Activated T-cell treated with anti-CD3 and anti-CD28 coated beads, Interleukin-2, amount 50 U/mL, for 72 hours (primary cell): ENCODE measurements around the gene PIK3R6. TPM values are rescaled to one million over a fixed set of nuclear protein-coding genes. Genes with fewer than 3 reads are reported as not detected.

ENCODE experiments used
- ATAC-seq, 2 donors: fragments of 150-1000 bp; cut with Tn5 transposase; replicated peaks in 1 of 2; 2 replicates each; pipeline ENCODE4 v1.10.0; 2021; ENCODE audit warnings: moderate library complexity in 2 of 2, mild to moderate bottlenecking in 1 of 2
- DNase-seq, 2 donors: peaks; one replicate each; pipeline ENCODE4 v3.0.0; 2021 to 2022; ENCODE audit warnings: mixed read lengths in 1 of 2
- H3K27ac Mint-ChIP-seq: one replicate; pipeline ENCODE4 v1.8.0; 2022; ENCODE audit warnings: mild to moderate bottlenecking, moderate library complexity, mixed read lengths
- H3K27me3 Mint-ChIP-seq: one replicate; pipeline ENCODE4 v1.8.0; 2022; ENCODE audit warnings: low read depth, mixed read lengths
- H3K36me3 Mint-ChIP-seq, 2 donors: one replicate each; pipeline ENCODE4 v1.8.0; 2022; ENCODE audit warnings: mixed read lengths in 2 of 2, mild to moderate bottlenecking in 1 of 2; ENCODE audit not compliant: insufficient read depth in 2 of 2
- H3K4me1 Mint-ChIP-seq: one replicate; pipeline ENCODE4 v1.8.0; 2022; ENCODE audit warnings: low read depth, mixed read lengths
- H3K4me3 Mint-ChIP-seq, 2 donors: one replicate each; pipeline ENCODE4 v1.8.0; 2022; ENCODE audit warnings: mild to moderate bottlenecking in 2 of 2, mixed read lengths in 2 of 2, moderate library complexity in 2 of 2
- H3K9me3 Mint-ChIP-seq, 2 donors: one replicate each; pipeline ENCODE4 v1.8.0; 2022; ENCODE audit warnings: mixed read lengths in 2 of 2
- total RNA-seq, 2 donors: library from RNA; stranded (reverse); gene quantifications; one replicate each; pipeline ENCODE4 v1.2.3, GENCODE V29; 2022

PIK3R6 gene
- total RNA-seq, 2 donors from 2014 or later = 0.99 to 2.6 TPM

DNA sequence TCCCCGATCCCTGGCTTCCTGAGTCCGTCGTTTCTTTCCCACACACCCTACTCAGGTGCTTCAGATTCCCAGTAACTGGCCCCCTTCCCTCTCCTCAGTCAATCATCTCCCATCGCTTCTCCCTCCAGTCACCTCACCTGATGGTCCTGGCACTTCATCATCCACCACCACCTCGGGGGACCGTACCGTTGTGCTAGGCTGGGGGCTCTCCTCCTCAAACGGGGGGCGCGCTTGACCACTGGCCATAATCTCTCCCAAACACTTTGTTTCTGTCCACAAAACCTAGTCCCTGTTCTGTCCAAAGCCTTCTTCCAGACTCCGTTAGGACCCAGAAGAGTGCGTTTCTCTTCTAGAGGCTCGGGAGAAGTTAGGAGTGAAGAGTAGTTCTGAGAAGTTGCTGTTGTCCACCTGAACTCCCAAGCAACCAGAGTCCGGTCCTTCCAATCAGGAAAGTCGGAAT, 109.3 kb downstream of the PIK3R6 start, which contains the start of gene SPDYE4:
Gene SPDYE4 (minus strand): TSS at position 410 of the 460 bp plus-strand sequence. CDS start 164 bp downstream, at position 246.
- Mint-ChIP-seq H3K4me1 (no peaks in the 10 kb centered on the region), H3K4me3 (no peak within 1 kb of the TSS), H3K27me3 (peaks cover 24% of the 10 kb centered on the region), H3K27ac (no peak within 1 kb of the TSS), H3K9me3 (peaks cover 0 to 2% of the 10 kb centered on the region in 2 donors), H3K36me3 (no peaks in the 10 kb centered on the region)
- ATAC-seq (no peak), DNase-seq (no peak)

DNA sequence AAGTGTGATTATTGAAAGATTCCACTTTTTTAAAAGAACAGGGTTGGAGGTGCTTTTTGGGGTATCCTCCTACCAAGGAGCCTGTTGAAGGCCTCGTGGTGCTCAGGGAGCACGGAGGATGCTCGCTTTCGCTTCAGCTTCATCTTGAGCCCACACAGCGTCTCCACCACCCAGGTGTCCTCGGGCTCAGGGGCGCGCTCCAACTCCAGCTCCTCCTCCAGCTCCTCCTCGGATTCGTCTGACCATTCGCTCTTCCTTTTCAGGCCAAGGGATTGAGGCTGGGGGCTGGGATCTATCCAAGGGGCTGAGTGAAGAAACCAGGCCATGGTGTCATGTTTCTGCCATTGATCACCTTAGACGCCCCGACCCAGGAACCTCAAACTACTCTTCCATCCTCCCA, 110.3 kb downstream of the PIK3R6 start:
- no peaks in the 10 kb centered on the region for H3K4me1 Mint-ChIP-seq

DNA sequence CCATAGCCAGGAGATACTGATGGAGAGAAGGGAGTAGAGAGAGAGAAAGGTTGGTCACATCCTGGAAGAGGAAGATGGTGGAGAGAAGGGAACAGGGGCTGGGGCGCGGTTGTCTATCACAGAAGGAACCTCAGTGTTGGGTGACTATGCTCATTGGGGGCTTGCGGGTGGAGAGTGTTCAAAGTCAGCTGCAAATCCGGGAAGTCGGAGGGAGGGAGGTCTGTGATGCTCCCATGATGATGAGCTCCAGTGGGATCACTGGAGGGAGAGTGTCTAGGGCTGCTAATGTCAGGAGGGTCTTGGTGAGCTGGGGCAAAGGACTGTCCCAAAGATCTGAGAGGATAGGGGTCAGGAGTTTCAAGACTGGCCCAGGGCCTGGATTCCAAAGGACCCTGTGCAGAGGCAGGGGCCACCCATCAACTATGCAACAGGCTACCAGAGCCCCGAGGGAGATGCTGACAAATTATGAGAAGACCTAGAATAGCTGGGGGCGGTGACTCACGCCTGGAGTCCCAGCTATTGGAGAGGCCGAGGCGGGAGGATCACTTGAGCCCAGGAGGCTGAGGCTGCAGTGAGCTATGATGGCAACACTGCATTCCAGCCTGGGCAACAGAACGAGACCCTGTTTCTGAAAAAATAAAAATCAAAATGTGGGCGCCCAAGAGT, 111.8 kb downstream of the PIK3R6 start:
- Mint-ChIP-seq H3K36me3 (no peaks in the 10 kb centered on the region), H3K9me3 (no peaks in the 10 kb centered on the region), H3K4me1 (no peaks in the 10 kb centered on the region), H3K27ac (no peak overlapping the region), H3K4me3 (no peak overlapping the region), H3K27me3 (peaks cover 18% of the 10 kb centered on the region)
- no peak for DNase-seq
- ATAC-seq = no peak

More for the DNA sequence above, 110.3 kb downstream of the PIK3R6 start:
- H3K4me3 Mint-ChIP-seq = no peak overlapping the region
- peaks cover 0 to 2% of the 10 kb centered on the region in 2 donors for H3K9me3 Mint-ChIP-seq
- H3K27ac Mint-ChIP-seq = no peak overlapping the region
- peaks cover 24% of the 10 kb centered on the region for H3K27me3 Mint-ChIP-seq
- ATAC-seq (no peak), DNase-seq (no peak)
- H3K36me3 Mint-ChIP-seq = no peaks in the 10 kb centered on the region

DNA sequence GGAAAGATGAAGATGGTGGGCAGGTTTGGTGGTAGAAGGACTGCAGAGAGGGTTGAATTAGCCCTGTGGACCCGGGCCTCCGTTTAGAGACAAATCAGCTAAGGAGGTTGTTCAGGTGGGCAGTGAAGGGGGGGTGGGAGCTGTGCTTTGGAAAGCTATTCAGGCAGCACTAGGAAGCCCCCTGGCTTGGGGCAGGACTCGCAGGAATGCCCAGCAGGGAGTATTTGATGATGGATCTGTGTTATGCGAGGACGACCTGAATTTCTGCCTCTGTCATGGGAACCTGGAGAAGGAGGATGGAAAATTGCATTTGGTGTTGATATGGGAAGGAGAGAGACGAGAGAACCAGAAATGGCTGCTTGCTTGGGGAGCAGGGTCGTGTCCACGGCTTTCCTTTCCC, 112.6 kb downstream of the PIK3R6 start:
- ATAC-seq (no peak), DNase-seq (no peak)
- no peak overlapping the region for H3K27ac Mint-ChIP-seq
- H3K4me1 Mint-ChIP-seq = no peaks in the 10 kb centered on the region
- peaks cover 18% of the 10 kb centered on the region for H3K27me3 Mint-ChIP-seq
- no peak overlapping the region for H3K4me3 Mint-ChIP-seq
- no peaks in the 10 kb centered on the region for H3K36me3 Mint-ChIP-seq
- no peaks in the 10 kb centered on the region for H3K9me3 Mint-ChIP-seq

DNA sequence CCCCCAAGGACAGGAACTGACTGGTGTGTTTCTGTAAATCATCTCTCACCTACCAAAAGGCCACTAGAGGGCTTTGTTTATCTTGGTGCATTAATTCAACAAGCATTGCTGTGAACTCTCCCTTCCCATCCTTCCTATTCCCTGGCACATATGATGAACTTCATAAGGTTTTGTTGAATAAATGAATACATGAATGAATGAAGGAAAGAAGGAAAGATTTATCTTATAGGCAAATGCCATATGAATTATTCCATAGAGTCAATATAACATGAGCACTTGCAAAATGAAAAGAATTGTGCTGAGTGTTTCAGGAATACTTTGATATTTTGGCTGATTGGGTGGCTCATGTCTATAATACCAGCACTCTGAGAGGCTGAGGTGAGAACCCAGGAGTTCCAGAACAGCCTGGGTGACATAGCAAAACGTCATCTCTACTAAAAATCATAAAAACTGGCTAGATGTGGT, 113.5 kb downstream of the PIK3R6 start:
- peaks cover 18% of the 10 kb centered on the region for H3K27me3 Mint-ChIP-seq
- H3K9me3 Mint-ChIP-seq = no peaks in the 10 kb centered on the region
- H3K4me1 Mint-ChIP-seq = no peaks in the 10 kb centered on the region
- no peak overlapping the region for H3K4me3 Mint-ChIP-seq
- DNase-seq = no peak
- no peak overlapping the region for H3K27ac Mint-ChIP-seq
- no peak for ATAC-seq
- no peaks in the 10 kb centered on the region for H3K36me3 Mint-ChIP-seq

DNA sequence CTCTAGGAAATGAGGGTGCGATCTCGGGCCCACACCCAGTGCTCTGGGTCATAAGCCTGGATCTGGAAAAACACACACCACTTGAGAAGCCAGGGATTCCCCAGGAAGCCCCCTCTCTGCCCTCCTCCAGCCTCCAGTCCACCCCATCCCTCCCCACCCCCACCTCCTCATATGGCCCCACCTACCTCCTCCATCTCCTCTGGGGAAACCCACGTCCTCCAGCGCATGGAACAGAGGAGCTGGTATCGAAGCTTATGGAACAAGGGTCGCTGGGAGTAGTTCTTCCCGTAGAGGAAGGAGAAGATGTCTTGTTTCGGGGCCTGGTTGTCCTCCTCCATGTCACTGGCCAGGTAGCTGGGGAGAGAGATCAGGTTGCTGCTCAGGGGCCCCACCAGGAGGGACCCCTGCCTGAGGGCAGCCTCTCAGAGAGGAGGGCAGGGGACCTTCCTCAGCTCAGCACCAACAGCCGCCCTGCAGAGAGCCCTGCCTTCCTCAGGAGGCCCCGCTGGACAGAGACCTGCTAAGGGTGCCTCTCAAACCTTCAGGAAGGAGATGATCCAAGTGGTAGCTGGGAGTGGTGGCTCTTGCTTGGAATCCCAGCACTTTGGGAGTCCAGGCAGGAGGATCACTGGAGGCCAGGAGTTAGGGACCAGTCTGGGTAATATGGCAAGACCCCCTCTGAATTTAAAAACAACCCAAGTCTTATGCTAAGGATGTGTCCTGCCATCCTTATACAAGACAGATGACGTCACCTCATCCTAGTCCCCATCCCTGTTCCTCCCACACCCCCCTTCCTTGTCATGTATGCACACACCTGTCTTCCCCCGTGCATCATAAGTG, 114.1 kb downstream of the PIK3R6 start:
- no peaks in the 10 kb centered on the region for H3K9me3 Mint-ChIP-seq
- H3K4me1 Mint-ChIP-seq = no peaks in the 10 kb centered on the region
- peaks cover 18% of the 10 kb centered on the region for H3K27me3 Mint-ChIP-seq
- no peak for ATAC-seq
- H3K4me3 Mint-ChIP-seq = no peak overlapping the region
- no peaks in the 10 kb centered on the region for H3K36me3 Mint-ChIP-seq
- no peak for DNase-seq
- H3K27ac Mint-ChIP-seq = no peak overlapping the region

Other genes starting within 250 kb of the PIK3R6 start
- 10 to 100 TPM in 1 of 2 donors, 1 to 10 TPM in 1; 7.6 to 23.7 TPM for gene MYH10, start 236.9 kb downstream of the PIK3R6 start, total RNA-seq
- gene CCDC42, start 122.8 kb downstream of the PIK3R6 start, total RNA-seq = 1 to 10 TPM in 1 of 2 donors, under 1 TPM in 1; 0.42 to 1.3 TPM
- not detected for gene SPDYE4, start 109.1 kb downstream of the PIK3R6 start, total RNA-seq
- under 1 TPM; 0.10 to 0.14 TPM for gene MFSD6L, start 68.3 kb downstream of the PIK3R6 start, total RNA-seq
- 10 to 100 TPM; 43.0 to 45.4 TPM for gene PIK3R5, start 98.0 kb upstream of the PIK3R6 start, total RNA-seq
- gene NTN1, start 153.8 kb upstream of the PIK3R6 start, total RNA-seq = 1 to 10 TPM in 1 of 2 donors, under 1 TPM in 1; 0.69 to 1.5 TPM